Liver (tissue), 9 donors: Measurements from ENCODE around the gene IFRD1. TPM values are rescaled to one million over a fixed set of nuclear protein-coding genes. Genes with fewer than 3 reads are reported as not detected.

Source experiments
- DNase-seq: peaks from one replicate; pipeline ENCODE4 v3.0.0-alpha.2; 2017; ENCODE audit warnings: low spot score
- H3K27ac ChIP-seq, 2 donors: one replicate each; pipeline ENCODE4 v1.7.0; 2013; ENCODE audit warnings: inconsistent platforms in 2 of 2, low read length in 2 of 2, control low read depth in 1 of 2, low read depth in 1 of 2, mild to moderate bottlenecking in 1 of 2
- H3K27me3 ChIP-seq, 4 donors: one replicate each; pipeline versions ENCODE4 v1.6.1 to v1.7.0; 2013; ENCODE audit warnings: low read length in 3 of 4, inconsistent platforms in 1 of 4, mild to moderate bottlenecking in 1 of 4, moderate library complexity in 1 of 4; ENCODE audit not compliant: control insufficient read depth in 4 of 4, insufficient read depth in 4 of 4
- H3K36me3 ChIP-seq, 4 donors: one replicate each; pipeline versions ENCODE4 v1.6.1 to v1.7.0; 2013; ENCODE audit warnings: low read length in 3 of 4, mild to moderate bottlenecking in 3 of 4, low read depth in 1 of 4, moderate library complexity in 1 of 4; ENCODE audit not compliant: control insufficient read depth in 4 of 4, insufficient read depth in 3 of 4
- H3K4me1 ChIP-seq, 4 donors: one replicate each; pipeline versions ENCODE4 v1.6.1 to v1.7.0; 2013; ENCODE audit warnings: low read length in 3 of 4, mild to moderate bottlenecking in 3 of 4, moderate library complexity in 1 of 4; ENCODE audit not compliant: control insufficient read depth in 4 of 4, insufficient read depth in 4 of 4
- H3K4me3 ChIP-seq, 3 donors: one replicate each; pipeline versions ENCODE4 v1.6.1 to v1.7.0; 2013; ENCODE audit warnings: low read length in 3 of 3, control low read depth in 1 of 3, low read depth in 1 of 3, mild to moderate bottlenecking in 1 of 3
- H3K9ac ChIP-seq, 2 donors: one replicate each; pipeline ENCODE4 v1.7.0; 2013; ENCODE audit warnings: low read length in 2 of 2, mild to moderate bottlenecking in 2 of 2, moderate library complexity in 2 of 2, control low read depth in 1 of 2, low read depth in 1 of 2
- H3K9me3 ChIP-seq, 4 donors: one replicate each; pipeline versions ENCODE4 v1.6.1 to v1.7.0; 2013; ENCODE audit warnings: low read length in 3 of 4; ENCODE audit not compliant: control insufficient read depth in 4 of 4
- EGR1 ChIP-seq, 2 donors: IDR thresholded peaks; 2 replicates each; pipeline ENCODE4 v1.6.1; 2016 to 2018; ENCODE audit warnings: antibody characterized with exemption in 2 of 2, low read depth in 2 of 2
- FOXA1 ChIP-seq: IDR thresholded peaks from 2 replicates; pipeline ENCODE4 v1.6.1; 2016; ENCODE audit warnings: antibody characterized with exemption
- FOXA2 ChIP-seq: IDR thresholded peaks from 2 replicates; pipeline ENCODE4 v1.6.1; 2016; ENCODE audit warnings: antibody characterized with exemption
- GABPA ChIP-seq, 2 donors: IDR thresholded peaks in 1 of 2; conservative IDR thresholded peaks in 1 of 2; 2 replicates each; pipeline ENCODE4 v1.6.1; 2016; ENCODE audit warnings: antibody characterized with exemption in 2 of 2, mild to moderate bottlenecking in 1 of 2, moderate library complexity in 1 of 2
- HNF4A ChIP-seq, 2 donors: conservative IDR thresholded peaks; 2 replicates each; pipeline ENCODE4 v1.6.1; 2016; ENCODE audit warnings: antibody characterized with exemption in 2 of 2, mild to moderate bottlenecking in 2 of 2
- HNF4G ChIP-seq: IDR thresholded peaks from 2 replicates; pipeline ENCODE4 v1.6.1; 2016; ENCODE audit warnings: antibody characterized with exemption
- JUND ChIP-seq, 2 donors: IDR thresholded peaks; 2 replicates each; pipeline ENCODE4 v1.6.1; 2016; ENCODE audit warnings: antibody characterized with exemption in 2 of 2
- NR2F2 ChIP-seq: IDR thresholded peaks from 2 replicates; pipeline ENCODE4 v1.6.1; 2016; ENCODE audit warnings: antibody characterized with exemption
- RAD21 ChIP-seq, 2 donors: IDR thresholded peaks; 2 replicates each; pipeline ENCODE4 v1.6.1; 2016; ENCODE audit warnings: antibody characterized with exemption in 2 of 2, mild to moderate bottlenecking in 2 of 2
- SP1 ChIP-seq: IDR thresholded peaks from 2 replicates; pipeline ENCODE4 v1.6.1; 2018; ENCODE audit warnings: antibody characterized with exemption, mild to moderate bottlenecking
- TAF1 ChIP-seq: conservative IDR thresholded peaks from 2 replicates; pipeline ENCODE4 v1.6.1; 2016; ENCODE audit warnings: antibody characterized with exemption, mild to moderate bottlenecking
- YY1 ChIP-seq: IDR thresholded peaks from 2 replicates; pipeline ENCODE4 v1.6.1; 2016; ENCODE audit warnings: antibody characterized with exemption, mild to moderate bottlenecking
- WGBS: extraction: QIAGEN DNeasy Blood & Tissue Kit; methylation state at CpG from one replicate; pipeline ENCODE4 v1.1.7; 2013; 5-methylcytosine and 5-hydroxymethylcytosine counted together
- polyA plus RNA-seq, 2 donors: library from polyadenylated mRNA; stranded (reverse) in 1 of 2; unstranded in 1 of 2; fragments of 200-250 nt in 1 of 2; fragments of >200 nt in 1 of 2; fragmentation: Nextera tagmentation in 1 of 2; extraction: Ambion mirVana in 1 of 2; gene quantifications; one replicate each; pipeline versions ENCODE4 v1.2.1 to v1.2.3, GENCODE V29; 2013 to 2015
- total RNA-seq, 2 donors: library from RNA; depleted of rRNA; stranded (reverse); fragments of >200 nt; gene quantifications; one replicate each; pipeline ENCODE4 v1.2.3, GENCODE V29; 2014
- TF ChIP-seq, protein P1 (sequence below): IDR thresholded peaks from 2 replicates; pipeline ENCODE4 v1.6.1; 2016; ENCODE audit warnings: antibody characterized with exemption
- TF ChIP-seq, protein P2 (sequence below): fragments of 150-350 bp; IDR thresholded peaks from 2 replicates; pipeline ENCODE4 v1.5.1; 2017; ENCODE audit warnings: improper control_type of control experiment, low read depth, low read length; ENCODE audit not compliant: missing input control
- TF ChIP-seq, protein P3 (sequence below): IDR thresholded peaks from 2 replicates; pipeline ENCODE4 v1.6.1; 2016; ENCODE audit warnings: antibody characterized with exemption
- TF ChIP-seq, protein P4 (sequence below): IDR thresholded peaks from 2 replicates; pipeline ENCODE4 v1.6.1; 2016; ENCODE audit warnings: antibody characterized with exemption
- TF ChIP-seq, protein P5 (sequence below): IDR thresholded peaks from 2 replicates; pipeline ENCODE4 v1.6.1; 2016; ENCODE audit warnings: antibody characterized with exemption, mild to moderate bottlenecking
- donor health status: healthy.
- donor health status: healthy.
- donor health status: healthy.
- donor health status: healthy.
- donor health status: healthy.

The IFRD1 gene
- total and polyA plus RNA-seq, 4 donors, result 7.7 to 35.6 (median 21.1) TPM

DNA sequence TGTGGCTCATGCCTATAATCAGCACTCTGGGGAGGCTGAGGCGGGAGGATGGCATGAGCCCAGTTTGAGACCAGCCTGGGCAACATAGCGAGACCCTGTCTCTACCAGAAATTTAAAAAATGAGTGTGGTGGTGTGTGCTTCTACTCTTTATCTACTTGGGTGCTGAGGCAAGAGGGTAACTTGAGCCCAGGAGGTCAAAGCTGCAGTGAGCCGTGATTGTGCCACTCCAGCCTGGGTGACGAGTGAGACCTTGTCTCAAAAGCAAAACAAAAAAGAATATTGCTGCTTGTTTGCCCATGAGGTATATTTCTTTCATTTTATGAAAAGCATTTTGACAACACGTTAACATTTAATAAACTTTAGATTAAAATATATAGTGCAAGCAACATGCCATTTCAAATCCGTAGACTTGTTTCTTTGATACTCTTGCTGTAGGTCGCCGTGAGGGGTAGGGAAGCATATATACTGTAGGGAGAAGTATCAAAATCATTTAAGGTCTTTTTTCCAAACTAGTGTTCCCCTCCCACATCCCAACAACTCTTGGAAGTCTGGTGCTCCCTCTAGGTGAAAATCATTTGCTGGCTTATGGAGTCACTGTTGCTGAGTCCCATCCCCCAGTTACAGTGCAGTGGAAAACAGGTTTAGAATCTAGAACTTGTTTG lies 26.3 kb downstream of the IFRD1 start:
- no peaks in the 10 kb centered on the region for H3K4me1 ChIP-seq
- no peaks in the 10 kb centered on the region for H3K9me3 ChIP-seq
- DNase-seq, result no peak
- H3K36me3 ChIP-seq, result peaks cover 2 to 52% (median 33%) of the 10 kb centered on the region in 4 donors
- no peak overlapping the region for H3K27ac ChIP-seq
- no peak overlapping the region for H3K9ac ChIP-seq
- no peaks in the 10 kb centered on the region for H3K27me3 ChIP-seq
- 98% methylated on average over 8 of the region's 8 CpGs for WGBS
- H3K4me3 ChIP-seq, result no peak overlapping the region
- TF ChIP-seq, protein P1, sequence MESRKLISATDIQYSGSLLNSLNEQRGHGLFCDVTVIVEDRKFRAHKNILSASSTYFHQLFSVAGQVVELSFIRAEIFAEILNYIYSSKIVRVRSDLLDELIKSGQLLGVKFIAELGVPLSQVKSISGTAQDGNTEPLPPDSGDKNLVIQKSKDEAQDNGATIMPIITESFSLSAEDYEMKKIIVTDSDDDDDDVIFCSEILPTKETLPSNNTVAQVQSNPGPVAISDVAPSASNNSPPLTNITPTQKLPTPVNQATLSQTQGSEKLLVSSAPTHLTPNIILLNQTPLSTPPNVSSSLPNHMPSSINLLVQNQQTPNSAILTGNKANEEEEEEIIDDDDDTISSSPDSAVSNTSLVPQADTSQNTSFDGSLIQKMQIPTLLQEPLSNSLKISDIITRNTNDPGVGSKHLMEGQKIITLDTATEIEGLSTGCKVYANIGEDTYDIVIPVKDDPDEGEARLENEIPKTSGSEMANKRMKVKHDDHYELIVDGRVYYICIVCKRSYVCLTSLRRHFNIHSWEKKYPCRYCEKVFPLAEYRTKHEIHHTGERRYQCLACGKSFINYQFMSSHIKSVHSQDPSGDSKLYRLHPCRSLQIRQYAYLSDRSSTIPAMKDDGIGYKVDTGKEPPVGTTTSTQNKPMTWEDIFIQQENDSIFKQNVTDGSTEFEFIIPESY, result no peak
- TF ChIP-seq HNF4A (conservative IDR thresholded peaks at IDR 0.05) (no peak), NR2F2 (no peak), FOXA1 (no peak), GABPA (IDR thresholded peaks at IDR 0.05 in 1 of 2, conservative IDR thresholded peaks at IDR 0.05 in 1 of 2) (no peak), EGR1 (IDR thresholded peaks at IDR 0.05; ENCODE audit: low read depth in 2 of 2) (no peak), RAD21 (IDR thresholded peaks at IDR 0.05) (no peak), YY1 (no peak), FOXA2 (no peak)
- TF ChIP-seq, protein P2, sequence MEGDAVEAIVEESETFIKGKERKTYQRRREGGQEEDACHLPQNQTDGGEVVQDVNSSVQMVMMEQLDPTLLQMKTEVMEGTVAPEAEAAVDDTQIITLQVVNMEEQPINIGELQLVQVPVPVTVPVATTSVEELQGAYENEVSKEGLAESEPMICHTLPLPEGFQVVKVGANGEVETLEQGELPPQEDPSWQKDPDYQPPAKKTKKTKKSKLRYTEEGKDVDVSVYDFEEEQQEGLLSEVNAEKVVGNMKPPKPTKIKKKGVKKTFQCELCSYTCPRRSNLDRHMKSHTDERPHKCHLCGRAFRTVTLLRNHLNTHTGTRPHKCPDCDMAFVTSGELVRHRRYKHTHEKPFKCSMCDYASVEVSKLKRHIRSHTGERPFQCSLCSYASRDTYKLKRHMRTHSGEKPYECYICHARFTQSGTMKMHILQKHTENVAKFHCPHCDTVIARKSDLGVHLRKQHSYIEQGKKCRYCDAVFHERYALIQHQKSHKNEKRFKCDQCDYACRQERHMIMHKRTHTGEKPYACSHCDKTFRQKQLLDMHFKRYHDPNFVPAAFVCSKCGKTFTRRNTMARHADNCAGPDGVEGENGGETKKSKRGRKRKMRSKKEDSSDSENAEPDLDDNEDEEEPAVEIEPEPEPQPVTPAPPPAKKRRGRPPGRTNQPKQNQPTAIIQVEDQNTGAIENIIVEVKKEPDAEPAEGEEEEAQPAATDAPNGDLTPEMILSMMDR, result no peak
- TF ChIP-seq, protein P3, sequence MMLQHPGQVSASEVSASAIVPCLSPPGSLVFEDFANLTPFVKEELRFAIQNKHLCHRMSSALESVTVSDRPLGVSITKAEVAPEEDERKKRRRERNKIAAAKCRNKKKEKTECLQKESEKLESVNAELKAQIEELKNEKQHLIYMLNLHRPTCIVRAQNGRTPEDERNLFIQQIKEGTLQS, result no peak

DNA sequence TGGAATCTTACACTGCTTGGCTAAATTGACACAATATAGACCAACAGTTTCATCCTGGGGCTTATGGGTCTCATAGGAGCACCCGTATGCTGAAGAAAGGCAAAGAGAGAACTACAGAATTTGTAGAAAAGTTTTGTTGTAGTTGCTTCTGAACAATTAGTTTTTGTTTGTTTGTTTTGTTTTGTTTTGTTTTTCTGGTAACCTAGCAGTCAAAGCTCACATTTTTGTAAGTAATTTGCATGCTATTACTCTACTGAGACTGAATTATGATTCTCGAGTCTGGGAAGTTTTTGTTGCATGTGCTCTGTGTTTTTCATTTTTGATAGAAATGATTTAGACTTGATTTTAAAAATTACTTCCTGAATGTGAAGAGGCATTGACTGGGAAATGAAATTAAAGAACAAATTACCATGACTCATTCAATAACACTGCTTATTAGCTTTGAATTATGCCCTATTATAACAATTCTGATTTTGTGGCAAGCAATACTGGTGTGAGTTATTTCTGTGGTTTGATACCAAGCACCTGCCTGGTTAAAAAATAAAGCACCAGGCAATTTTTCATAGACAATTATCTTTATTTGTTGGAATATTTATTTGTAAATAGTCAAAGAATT lies 31.0 kb downstream of the IFRD1 start:
- TF ChIP-seq, protein P2, result no peak
- TF ChIP-seq HNF4A (conservative IDR thresholded peaks at IDR 0.05) (no peak), YY1 (no peak), FOXA1 (no peak), EGR1 (IDR thresholded peaks at IDR 0.05; ENCODE audit: low read depth in 2 of 2) (no peak), TAF1 (no peak), JUND (IDR thresholded peaks at IDR 0.05) (no peak), HNF4G (no peak), RAD21 (IDR thresholded peaks at IDR 0.05) (no peak), GABPA (IDR thresholded peaks at IDR 0.05 in 1 of 2, conservative IDR thresholded peaks at IDR 0.05 in 1 of 2) (no peak), NR2F2 (no peak), SP1 (no peak)
- TF ChIP-seq, protein P3, result no peak
- TF ChIP-seq, protein P4, sequence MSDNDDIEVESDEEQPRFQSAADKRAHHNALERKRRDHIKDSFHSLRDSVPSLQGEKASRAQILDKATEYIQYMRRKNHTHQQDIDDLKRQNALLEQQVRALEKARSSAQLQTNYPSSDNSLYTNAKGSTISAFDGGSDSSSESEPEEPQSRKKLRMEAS, result no peak
- TF ChIP-seq, protein P5, sequence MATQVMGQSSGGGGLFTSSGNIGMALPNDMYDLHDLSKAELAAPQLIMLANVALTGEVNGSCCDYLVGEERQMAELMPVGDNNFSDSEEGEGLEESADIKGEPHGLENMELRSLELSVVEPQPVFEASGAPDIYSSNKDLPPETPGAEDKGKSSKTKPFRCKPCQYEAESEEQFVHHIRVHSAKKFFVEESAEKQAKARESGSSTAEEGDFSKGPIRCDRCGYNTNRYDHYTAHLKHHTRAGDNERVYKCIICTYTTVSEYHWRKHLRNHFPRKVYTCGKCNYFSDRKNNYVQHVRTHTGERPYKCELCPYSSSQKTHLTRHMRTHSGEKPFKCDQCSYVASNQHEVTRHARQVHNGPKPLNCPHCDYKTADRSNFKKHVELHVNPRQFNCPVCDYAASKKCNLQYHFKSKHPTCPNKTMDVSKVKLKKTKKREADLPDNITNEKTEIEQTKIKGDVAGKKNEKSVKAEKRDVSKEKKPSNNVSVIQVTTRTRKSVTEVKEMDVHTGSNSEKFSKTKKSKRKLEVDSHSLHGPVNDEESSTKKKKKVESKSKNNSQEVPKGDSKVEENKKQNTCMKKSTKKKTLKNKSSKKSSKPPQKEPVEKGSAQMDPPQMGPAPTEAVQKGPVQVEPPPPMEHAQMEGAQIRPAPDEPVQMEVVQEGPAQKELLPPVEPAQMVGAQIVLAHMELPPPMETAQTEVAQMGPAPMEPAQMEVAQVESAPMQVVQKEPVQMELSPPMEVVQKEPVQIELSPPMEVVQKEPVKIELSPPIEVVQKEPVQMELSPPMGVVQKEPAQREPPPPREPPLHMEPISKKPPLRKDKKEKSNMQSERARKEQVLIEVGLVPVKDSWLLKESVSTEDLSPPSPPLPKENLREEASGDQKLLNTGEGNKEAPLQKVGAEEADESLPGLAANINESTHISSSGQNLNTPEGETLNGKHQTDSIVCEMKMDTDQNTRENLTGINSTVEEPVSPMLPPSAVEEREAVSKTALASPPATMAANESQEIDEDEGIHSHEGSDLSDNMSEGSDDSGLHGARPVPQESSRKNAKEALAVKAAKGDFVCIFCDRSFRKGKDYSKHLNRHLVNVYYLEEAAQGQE, result no peak
- Histone ChIP-seq H3K4me3 (no peak overlapping the region), H3K27me3 (no peaks in the 10 kb centered on the region), H3K9ac (no peak overlapping the region), H3K4me1 (no peaks in the 10 kb centered on the region), H3K27ac (no peak overlapping the region), H3K9me3 (no peaks in the 10 kb centered on the region), H3K36me3 (peaks cover 3 to 18% (median 5%) of the 10 kb centered on the region in 4 donors)
- no peak for DNase-seq
- WGBS, result 90% methylated on average over 2 of the region's 2 CpGs
